Posterior cingulate gyrus (tissue), 11 donors: ENCODE measurements around the gene CHI3L1.

ENCODE experiments used
- DNase-seq, 10 donors: peaks; one replicate each; pipeline versions ENCODE4 v3.0.0 to v3.0.0-alpha.2; 2020 to 2021; ENCODE audit warnings: mixed read lengths in 3 of 10
- intact Hi-C: fragments of 100-400 bp; cut with DNase I; formaldehyde crosslinking; loops from one replicate; pipeline ENCODE4 v1.15.1; 2023

CHI3L1 gene

GRCh38 chr1:203172184-203173010, 14.1 kb downstream of the CHI3L1 start:
- peak in 9 of 10 donors; percentile 52 to 96 (median 77) for DNase-seq
- intact Hi-C loops: loop anchor here (2.0 to 5.0 kb wide), 2 partner anchors 45 to 52 kb away; no protein-coding TSS in a partner anchor

- intact Hi-C loops: loop anchor here (2.0 to 5.0 kb wide), 2 partner anchors 46 to 51 kb away; no protein-coding TSS in a partner anchor
- DNase-seq: peak in 2 of 10 donors; percentile 79 to 81
Observed at GRCh38 chr1:203171341-203172183, 14.9 kb downstream of the CHI3L1 start.

GRCh38 chr1:203170625-203171330, 15.7 kb downstream of the CHI3L1 start:
- DNase-seq: peak in 3 of 10 donors; percentile 37 to 72 (median 59)
- intact Hi-C loops: loop anchor here (5.0 kb wide), 1 partner anchor 47 kb away; no protein-coding TSS in a partner anchor

- intact Hi-C loops: loop anchor here (5.0 kb wide), 1 partner anchor 47 kb away; no protein-coding TSS in a partner anchor
Observed at GRCh38 chr1:203169770-203170520, 16.6 kb downstream of the CHI3L1 start.

GRCh38 chr1:203168991-203169390, 17.5 kb downstream of the CHI3L1 start:
- peak in 3 of 10 donors; percentile 26 to 56 (median 52) for DNase-seq
- intact Hi-C loops: no loop called here

More at GRCh38 chr1:203169770-203170520, 16.6 kb downstream of the CHI3L1 start:
- DNase-seq: peak in 3 of 10 donors; percentile 71 to 87 (median 77)

GRCh38 chr1:203168256-203168786, 18.2 kb downstream of the CHI3L1 start:
- intact Hi-C loops: no loop called here
- DNase-seq: peak in 3 of 10 donors; percentile 48 to 76 (median 59)

GRCh38 chr1:203167913-203168200, 18.6 kb downstream of the CHI3L1 start:
- intact Hi-C loops: no loop called here
- DNase-seq: peak in 2 of 10 donors; percentile 61 to 63

- peak in 3 of 10 donors; percentile 63 to 77 (median 70) for DNase-seq
- intact Hi-C loops: no loop called here
Observed at GRCh38 chr1:203167026-203167912, 19.2 kb downstream of the CHI3L1 start.

GRCh38 chr1:203166192-203166940, 20.1 kb downstream of the CHI3L1 start:
- intact Hi-C loops: no loop called here
- peak in 3 of 10 donors; percentile 53 to 68 (median 56) for DNase-seq

- intact Hi-C loops: no loop called here
- DNase-seq: peak in 3 of 10 donors; percentile 14 to 72 (median 61)
Observed at GRCh38 chr1:203165800-203166161, 20.7 kb downstream of the CHI3L1 start.

- intact Hi-C loops: no loop called here
- DNase-seq: peak in 3 of 10 donors; percentile 60 to 72 (median 64)
Observed at GRCh38 chr1:203165101-203165799, 21.3 kb downstream of the CHI3L1 start.

GRCh38 chr1:203163891-203164635, 22.4 kb downstream of the CHI3L1 start:
- intact Hi-C loops: no loop called here
- DNase-seq: peak in 4 of 10 donors; percentile 50 to 92 (median 69)

- DNase-seq: no peak
- intact Hi-C loops: no loop called here
Observed at GRCh38 chr1:203162403-203162802, 24.1 kb downstream of the CHI3L1 start.

GRCh38 chr1:203161703-203162102, 24.8 kb downstream of the CHI3L1 start:
- intact Hi-C loops: no loop called here
- peak in 2 of 10 donors; percentile 47 to 60 for DNase-seq

GRCh38 chr1:203161175-203161574, 25.3 kb downstream of the CHI3L1 start:
- intact Hi-C loops: no loop called here
- peak in 1 of 10 donors; percentile 18 for DNase-seq

GRCh38 chr1:203159844-203160243, 26.7 kb downstream of the CHI3L1 start:
- intact Hi-C loops: no loop called here

More at GRCh38 chr1:203159844-203160243, 26.7 kb downstream of the CHI3L1 start:
- peak in 1 of 10 donors; percentile 47 for DNase-seq
